GM19468 (cell line): ENCODE measurements around the gene GATAD2B.

ENCODE experiments used
- ATAC-seq: cut with Tn5 transposase; IDR thresholded peaks from one replicate; pipeline ENCODE4 v1.9.1; 2021; ENCODE audit warnings: mild to moderate bottlenecking, moderate library complexity, moderate number of reproducible peaks; ENCODE audit not compliant: unreplicated experiment; ENCODE audit errors: extremely low read depth

GATAD2B gene

DNA sequence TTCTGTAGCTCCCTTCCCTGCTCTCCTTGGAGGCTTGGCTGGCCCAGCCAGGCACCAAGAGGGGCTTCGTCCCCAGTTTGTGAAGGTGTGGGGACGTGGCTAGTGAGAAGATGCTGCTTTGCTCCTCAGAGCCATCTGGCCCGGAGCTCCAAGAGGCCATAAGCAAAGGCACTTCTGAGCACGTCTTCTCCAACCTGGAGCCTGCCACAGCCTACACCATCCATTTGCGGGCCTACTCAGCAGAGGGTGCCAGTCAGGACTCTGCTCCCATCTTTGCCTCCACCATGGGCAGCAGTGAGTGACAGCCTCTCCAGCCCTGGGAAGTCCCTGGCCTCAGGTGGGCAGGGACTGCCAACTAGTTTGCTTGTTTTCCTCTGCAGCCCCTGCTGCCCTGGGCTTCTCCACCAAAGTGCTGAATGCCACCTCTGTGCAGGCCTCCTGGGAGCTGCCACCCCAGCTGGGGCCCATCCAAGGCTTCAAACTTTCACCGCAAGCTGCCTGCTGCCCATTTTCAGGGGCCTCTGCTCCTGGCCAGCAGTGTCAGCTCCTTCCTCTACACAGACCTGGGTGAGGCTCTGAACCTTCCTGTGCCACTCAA is 121.6 kb downstream of the GATAD2B start:
- no peak for ATAC-seq

DNA sequence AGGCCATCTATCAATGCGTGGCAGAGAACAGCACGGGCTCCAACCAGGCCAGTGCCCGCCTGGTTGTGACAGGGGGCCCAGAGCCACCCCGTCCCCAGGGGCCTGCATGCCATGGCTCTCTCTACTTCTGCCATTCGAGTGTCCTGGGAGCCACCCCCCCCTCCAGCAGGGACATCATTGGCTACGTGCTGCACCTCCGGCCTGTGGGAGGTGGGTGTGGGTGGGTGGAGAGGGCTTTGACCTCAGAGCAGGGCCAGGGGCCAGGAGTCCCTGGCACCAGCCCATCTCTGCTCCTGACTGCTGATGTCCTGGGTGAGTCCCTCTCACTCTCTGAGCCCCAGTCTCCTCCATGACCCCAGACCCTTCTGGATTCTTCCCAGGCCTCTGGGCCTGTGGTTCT is 122.3 kb downstream of the GATAD2B start:
- no peak for ATAC-seq

DNA sequence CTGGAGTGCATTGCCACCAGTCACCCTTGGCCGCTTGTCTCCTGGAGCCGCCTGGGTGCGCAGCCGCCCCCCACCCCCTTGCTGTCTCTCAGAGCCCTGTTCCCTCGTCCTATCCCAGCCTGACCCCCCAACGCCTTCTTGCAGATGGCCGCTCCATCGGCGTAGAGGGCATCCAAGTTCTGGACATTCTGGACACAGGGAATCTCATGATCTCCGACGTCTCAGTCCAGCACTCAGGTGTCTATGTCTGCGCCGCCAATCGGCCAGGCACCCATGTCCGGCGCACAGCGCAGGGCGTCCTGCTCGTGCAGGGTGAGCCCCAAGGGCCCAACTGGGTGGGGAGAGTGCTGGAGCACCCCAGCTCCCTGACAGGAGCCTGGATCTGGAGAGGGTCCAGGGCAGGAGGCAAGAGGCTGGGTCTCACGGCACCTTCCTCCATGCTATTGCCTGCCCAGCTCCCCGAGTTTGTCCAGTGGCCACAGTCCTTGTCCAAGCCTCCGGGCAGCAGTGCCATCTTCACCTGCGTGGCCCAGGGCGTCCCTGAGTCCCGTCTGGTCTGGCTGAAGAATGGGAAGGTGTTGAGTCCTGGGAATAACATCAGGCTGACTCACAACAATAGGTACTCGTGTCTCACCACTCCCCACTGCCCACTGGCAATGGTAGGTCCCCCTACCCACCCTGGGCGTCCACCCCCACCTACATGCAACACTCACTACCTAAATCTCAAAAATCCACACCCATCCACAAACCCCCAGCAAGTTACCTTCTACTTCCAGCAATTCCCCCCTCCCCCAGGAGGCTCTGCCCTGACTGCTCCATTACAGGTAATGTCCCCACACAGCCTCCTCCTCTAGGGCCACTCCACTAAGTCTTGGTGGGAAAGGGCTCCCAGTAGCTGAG is 123.0 kb downstream of the GATAD2B start:
- ATAC-seq = no peak

DNA sequence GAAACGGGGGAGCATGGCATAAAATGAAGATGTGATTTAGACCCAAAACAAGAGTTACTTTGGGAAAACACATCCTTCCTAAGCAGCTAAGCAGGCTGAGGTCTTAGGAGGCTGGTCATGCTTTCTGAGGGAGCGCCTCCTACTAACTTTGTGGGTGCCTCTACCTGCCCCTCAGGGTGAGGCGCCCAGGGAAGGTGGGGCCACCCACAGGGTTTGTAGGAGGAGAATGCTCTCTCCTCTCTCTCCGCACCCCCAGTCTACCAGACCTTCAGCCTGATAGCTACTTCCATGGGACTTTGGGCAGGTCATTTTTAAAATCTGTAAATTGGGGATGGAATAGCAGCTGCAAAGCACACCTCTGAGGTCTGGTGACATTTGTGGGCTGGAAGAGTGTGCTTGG is 123.8 kb downstream of the GATAD2B start:
- no peak for ATAC-seq

DNA sequence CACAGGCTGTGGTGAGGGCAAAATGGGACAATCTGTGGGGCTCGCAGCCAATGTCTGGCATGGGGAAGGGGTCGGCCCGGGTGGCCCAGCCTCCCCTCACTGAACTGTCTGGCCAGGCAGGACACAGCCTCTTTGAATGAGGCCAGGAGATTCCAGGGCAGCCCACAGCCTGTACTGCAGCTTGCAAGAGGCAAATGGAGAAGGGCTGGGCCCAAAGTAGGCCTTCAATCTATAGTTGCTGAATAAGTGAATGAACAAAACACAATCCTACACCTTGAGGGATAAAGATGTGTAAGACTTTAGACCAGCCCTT is 124.3 kb downstream of the GATAD2B start:
- no peak for ATAC-seq

DNA sequence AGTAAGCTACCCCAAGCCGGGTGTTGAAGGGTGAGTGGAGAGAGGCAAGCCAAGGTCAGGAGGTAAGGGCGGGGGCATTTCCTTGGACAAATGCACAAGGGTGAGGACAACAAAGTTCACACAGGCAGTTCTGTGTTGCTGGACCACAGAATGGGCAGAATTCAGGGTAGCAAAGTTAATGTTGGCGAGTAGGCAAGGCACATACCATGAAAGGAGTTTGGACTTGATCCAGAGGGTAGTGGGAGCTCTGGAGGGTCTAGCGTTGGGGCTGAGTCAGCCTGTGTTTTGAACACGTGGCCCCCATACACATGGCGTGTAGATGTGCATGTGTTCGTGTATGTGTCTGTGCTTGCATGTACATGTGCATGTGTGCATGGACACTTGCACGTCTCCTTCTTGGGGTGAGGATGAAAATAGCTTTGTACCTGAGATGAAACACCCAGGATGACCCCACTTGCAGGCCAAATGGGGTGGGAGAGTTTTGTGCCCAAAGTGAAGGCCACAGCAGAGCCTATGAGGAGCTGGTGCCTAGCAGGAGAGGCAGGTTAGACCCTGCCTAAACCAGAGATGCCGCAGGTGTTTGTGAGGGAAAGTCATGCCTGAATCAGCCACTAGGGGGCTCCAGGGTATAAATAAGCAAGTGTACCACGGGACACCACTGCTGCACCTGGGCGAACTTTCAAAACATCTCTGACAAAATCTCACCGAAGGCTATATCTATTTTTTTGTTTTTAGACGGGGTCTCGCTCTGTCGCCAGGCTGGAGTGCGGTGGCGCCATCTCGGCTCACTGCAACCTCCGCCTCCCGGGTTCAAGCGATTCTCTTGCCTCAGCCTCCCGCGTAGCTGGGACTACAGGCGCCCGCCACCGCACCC is 125.7 kb downstream of the GATAD2B start:
- no peak for ATAC-seq

DNA sequence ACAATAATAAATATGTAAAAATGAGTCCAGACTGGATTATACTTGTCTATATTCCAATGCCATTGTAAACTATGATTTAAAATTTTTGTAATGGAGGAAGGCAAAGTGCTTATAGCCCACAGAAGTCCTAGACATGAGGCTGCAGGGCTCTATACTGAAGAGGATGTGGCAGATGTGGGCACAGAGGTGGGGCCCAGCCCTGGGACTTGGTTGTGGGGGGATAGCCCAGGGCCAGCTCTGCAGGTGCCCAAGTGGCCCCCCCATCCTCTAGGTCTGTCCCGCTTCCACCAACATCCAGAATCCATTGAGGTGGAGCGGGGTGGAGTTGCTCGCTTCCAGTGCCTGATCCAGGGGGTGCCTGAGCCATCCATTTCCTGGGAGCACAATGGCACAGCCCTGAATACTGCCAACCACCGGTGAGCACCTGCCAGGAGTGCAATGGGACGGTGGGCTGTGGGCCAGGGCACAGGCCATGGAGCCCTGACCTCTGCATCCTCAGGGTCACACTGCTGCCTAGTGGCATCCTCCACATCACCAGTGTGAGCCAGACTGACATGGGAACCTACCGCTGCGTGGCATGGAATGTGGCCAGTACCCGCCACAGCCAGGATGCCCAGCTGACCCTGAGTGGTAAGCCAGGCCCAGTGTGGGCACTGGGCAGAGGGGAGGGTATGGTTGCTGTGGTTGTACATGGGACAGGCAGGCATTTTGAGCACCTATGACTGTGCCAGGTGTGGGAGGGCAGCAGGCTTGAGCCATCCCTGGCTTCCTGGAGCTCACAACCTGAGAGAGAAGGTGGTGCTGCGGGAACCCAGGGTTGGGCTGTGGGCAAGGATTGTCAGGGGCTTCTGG is 126.6 kb downstream of the GATAD2B start:
- ATAC-seq = no peak

DNA sequence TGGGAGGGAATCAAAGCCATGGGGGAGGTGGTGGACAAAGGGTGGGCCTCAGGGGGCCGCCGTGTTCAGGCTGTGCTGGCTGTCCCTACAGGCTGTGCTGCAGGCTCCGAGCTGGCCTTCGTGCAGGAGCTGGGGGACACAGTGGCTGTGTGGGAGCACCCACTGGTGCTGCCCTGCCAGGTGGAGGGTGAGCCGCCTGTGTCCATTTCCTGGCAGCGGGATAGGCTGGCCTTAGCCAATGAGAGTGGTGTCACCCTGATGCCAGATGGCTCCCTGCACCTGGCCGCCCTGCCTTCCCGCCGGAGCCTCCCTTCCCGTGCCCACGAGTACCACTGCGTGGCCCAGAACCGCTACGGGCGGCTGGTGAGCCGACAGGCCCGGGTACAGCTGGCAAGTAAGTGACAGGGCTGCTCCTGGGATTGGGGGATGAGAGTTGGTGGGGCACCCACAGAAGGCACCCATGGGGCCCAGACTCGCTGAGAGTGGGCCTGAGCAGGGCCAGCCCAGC is 127.4 kb downstream of the GATAD2B start:
- no peak for ATAC-seq

DNA sequence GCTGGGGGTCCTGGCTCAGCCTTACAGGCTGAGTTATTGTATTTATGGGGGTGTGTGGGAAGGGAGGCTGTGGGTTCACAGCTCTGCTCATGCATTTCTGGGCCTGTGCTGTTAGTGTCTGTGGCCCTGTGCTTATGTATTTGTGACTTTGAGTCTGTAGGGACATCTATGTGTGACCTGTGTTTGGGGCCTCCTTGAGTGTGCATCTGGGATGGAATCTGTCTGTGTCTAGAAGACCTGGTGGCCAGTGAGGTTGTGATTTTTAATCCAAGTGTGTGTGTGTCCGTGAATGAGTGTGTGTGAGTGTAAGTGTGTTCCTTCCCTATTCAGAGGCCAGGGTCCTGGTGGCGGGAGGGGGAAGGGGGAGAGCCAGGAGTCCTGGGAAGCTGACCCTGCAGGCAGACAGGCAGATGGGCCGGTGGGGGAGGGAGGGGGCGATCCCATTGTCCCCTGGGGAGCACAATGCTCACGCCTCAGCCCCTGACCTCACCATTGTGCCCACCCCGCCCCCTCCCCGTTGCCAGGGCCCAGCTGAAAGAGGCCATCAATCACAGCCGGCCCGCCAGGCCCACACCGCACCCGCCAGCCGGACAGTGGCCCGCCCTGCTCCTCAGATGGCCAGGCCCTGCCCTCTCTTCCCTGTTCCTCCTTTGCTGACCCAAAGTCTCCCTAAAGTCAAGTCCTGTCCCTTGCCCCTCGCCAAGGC is 128.0 kb downstream of the GATAD2B start:
- ATAC-seq = no peak

DNA sequence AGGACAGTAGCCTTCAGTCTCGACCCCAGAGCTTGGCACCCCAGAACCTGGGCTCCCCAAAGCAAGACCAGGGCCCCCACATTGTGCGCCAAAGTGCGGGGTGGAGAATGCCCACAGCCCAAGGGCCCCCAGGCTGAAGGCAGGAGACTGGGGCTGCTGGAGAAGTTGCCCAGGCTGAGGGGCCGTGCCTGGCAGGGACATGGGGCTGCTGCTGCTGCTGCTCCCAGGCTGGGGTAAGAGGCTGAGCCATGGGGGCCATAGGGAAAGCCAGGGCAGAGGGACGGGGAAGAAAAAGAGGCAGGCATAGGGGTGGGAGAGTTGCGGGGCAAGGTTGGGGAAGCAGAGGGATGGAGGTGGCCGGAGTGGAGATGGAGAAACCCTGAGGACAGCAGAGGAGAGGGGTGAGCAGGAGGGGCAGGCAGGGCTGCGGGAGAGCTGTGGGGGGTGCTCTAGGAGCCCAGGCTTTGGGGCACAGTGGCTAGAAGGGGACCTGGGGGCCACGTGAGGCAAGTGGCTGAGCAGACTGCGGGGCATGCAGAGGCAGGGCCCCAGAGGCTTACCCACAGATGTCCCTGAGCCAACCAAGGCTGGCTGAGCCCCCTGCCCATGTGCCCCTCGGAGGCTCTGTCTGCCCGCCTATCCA is 128.7 kb downstream of the GATAD2B start:
- ATAC-seq = no peak

DNA sequence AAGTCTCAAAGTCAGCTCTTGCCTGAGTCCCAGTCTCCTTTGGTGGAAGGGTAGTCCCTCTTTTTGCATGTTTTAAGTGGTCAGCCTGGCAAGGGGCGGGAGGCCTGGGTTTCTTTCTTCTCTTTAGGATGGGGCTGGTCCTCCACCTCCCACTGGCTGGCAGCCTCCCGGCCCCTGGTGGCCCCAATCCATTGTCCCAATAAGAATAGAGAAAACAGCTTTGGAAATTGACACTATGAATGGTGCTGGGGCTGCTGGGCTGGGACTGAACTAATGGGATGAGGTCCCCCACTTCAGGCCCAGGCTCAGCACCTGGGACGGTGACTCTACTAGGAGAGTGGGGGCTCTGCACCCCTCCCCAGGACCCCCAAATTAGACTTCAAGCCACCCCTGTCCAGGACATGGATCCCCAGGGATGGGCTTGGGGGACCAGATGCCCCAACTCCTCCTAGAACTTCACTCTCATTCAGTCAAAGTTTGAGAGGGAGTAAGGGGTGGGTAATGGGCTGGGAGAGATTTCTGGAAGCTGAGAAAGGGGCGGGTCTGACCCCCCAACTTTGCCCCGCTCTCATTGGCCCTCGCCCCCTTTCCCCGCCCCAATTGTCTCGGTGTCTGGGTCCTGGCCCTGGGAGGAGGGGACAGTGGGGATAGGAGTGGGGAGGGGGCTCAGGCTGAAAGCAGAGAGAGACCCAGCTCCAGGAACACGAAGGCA is 129.4 kb downstream of the GATAD2B start:
- no peak for ATAC-seq

DNA sequence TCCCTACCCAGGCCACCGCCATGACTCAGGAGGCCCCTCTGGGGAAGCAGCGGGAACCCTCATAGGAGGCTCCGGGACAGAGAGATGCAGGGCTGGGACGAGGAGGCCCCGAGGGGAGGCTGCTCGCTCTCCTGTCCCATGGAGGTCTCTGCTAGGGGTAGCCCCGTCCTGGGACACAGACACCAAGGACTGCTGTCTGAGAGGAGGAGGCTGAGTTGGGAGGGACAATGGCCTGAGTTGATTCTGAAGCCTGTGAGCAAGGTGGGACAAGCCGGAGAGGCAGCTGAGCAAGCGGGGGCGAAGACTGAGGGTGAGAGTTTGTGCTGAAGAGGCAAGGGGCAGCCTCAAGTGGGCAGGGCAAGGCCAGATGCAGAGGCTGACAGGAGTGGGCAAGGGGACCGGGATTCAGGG is 130.1 kb downstream of the GATAD2B start:
- ATAC-seq = no peak

DNA sequence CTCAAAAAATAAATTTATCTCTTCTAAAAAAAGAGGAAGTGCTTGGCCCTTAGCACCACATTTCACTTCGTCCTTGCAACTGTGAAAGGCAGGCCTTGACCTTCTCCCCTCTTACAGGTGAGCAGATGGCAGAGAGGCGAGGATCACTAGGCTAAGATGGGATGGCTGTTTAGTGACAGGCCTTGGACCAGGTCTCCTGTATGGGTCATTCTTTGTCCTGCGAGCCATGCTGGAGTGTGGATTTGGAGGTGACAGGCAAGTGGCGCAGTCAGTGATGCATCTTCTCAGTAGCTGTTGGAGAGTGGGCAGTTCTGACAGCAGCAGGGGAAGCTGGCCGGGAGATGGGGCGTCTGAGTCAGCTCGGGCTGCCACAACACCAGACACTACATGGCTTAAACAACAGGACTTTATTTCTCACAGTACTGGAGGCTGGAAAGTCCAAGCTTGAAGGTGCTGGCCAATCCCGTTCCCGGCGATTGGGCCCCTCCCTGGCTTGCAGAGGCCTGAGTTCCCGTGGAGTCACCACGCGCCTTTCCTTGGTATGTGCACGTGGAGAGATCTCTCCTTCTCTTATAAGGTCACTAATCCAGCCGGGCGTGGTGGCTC is 131.0 kb downstream of the GATAD2B start:
- ATAC-seq = no peak

DNA sequence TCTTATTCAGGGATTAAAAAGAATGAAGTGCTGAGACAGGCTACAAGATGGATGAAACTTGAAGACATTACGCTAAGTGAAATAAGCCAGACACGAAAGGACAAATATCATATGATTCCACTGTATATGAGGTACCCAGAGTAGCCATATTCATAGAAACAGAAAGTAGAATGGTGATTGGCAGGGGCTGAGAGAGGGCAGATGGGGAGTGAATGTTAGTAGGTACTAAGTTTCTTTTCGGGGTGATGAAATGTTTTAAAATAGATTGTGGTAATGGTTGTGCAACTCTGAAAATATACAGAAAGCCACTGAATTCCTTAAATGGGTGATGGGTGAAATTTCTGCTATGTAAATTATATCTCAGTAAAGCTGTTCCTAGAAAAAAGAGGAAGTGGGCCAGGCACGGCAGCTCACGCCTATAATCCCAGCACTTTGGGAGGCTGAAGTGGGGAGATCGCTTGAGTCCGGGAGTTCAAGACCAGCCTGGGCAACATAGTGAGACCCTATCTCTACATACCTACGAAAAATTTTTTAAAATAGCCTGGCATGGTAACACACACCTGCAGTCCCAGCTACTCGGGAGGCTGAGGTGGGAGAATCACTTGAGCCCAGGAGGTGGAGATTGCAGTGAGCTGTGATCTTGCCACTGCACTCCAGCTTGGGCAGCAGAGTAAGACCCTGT is 131.7 kb downstream of the GATAD2B start:
- ATAC-seq = peak; percentile 65

DNA sequence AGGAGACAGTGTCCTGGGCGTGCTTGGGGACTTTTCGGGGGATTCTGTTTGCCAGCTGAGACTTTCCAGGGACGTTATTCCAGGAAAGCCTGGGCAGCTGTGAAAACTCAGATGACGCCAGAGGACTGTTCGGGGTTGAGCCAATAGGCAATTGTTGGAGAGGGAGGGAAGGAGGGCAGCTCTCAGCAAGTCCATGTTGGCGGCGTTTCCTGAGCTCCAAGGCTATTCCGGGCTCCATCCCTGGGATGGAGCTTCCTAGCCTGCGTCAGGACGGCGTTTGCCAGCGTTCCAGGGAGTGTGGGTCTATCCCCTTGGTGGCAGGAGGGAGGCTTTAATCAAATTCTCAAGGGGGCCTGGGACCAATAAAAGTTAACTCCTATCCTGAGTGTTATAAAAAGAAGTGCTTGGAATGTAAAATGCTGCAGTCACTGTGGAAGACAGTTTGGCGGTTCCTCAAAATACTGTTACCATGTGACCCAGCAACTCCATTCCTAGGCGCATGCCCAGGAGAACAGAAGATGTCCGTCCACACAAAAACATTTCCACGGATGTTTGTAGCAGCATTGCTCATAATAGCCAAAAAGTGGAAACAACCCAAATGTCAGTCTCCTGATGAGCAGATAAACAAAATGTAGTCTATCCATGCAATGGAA is 132.3 kb downstream of the GATAD2B start:
- no peak for ATAC-seq

DNA sequence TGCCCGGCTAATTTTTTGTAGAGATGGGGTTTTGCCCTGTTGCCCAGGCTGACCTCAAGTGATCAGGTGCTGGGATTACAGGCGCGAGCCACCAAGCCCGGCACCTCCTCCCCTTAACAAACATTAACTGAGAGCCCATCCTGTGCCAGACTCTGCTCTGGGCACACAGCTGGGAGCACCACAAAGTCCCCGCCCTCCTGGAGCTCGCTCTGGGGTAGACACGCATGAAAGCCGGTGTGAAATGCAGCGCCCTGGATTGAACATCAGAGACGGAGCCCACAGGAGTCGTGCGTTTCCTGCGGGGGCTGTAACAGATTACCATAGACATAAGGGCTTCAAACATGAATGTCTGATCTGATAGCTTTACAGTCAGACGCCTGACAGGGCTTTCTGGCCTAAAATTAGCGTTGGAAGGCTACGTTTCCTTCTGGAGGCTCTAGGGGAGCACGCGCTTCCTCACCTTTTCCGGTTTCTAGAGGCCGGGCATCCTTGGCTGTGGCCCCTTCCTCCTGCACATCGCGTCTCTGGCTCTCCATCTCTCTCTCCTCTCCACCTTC is 133.2 kb downstream of the GATAD2B start:
- no peak for ATAC-seq
